Activated CD4-positive, alpha-beta T cell treated with anti-CD3 and anti-CD28 coated beads, Interleukin-2, Interleukin-6, amounts not matched to agents 100 ng/mL and 50 ng/mL, durations not matched to agents 16 hours and 8 hours (primary cell): Measurements from ENCODE around the gene MC1R.
"Not testable (repeated sequence)": the region's sequence is repeated elsewhere in the genome, so short reads cannot be mapped to it uniquely, and the experiment has no call there.

Experiments used
- DNase-seq: peaks from one replicate; pipeline ENCODE4 v3.0.0-alpha.2; 2020

Gene MC1R

GRCh38 chr16:89914642-89915285, 3.9 kb upstream of the MC1R start:
- DNase-seq, result not testable (repeated sequence)

DNA sequence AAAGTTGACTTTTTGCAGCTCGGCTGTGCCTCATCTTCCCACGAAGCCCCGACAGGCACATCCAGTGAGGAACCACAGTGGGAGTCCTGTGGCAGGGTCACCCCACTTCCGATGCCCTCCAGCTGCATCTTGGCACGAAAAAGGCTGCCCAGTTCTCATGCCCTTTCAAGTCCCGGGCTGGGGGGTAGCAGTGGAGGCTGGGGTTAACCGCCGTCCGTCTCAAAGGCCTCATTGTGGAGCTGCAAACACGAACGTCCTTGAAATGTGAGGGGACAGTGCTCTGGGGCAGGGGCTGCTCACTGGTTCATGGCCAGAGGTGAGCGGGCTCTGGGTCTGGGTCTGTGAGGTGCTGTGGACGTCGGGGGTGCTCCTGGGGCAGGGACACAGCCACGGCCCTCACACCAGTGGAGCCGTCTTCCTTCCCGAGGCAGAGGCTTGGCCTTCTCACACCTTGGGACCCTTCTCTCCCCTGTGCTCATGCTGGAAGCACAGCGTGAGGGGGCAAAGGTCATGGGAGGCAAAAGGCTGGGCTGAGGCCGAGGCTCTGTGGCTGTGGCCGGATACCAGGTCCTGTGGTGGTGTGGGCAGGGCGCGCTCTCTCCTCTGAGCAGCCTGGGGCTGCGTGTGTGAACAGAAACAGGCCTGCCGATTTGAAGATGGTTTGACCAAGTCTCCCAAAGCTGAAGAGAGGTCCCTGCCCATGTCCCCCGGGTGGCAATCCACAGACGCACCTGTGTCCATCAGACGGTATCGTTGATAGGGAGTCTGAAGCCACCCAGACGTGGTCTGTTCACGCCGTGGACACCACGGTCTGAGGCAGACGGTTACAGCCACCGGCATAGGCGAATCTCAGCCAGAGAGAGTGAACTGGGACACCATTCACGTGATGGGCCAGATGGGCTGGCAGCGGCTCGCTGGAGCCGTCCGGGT, 3.1 kb upstream of the MC1R start:
- DNase-seq, result no peak

GRCh38 chr16:89917773-89918452, 749 bp upstream of the MC1R start:
- peak; percentile 94 for DNase-seq

DNA sequence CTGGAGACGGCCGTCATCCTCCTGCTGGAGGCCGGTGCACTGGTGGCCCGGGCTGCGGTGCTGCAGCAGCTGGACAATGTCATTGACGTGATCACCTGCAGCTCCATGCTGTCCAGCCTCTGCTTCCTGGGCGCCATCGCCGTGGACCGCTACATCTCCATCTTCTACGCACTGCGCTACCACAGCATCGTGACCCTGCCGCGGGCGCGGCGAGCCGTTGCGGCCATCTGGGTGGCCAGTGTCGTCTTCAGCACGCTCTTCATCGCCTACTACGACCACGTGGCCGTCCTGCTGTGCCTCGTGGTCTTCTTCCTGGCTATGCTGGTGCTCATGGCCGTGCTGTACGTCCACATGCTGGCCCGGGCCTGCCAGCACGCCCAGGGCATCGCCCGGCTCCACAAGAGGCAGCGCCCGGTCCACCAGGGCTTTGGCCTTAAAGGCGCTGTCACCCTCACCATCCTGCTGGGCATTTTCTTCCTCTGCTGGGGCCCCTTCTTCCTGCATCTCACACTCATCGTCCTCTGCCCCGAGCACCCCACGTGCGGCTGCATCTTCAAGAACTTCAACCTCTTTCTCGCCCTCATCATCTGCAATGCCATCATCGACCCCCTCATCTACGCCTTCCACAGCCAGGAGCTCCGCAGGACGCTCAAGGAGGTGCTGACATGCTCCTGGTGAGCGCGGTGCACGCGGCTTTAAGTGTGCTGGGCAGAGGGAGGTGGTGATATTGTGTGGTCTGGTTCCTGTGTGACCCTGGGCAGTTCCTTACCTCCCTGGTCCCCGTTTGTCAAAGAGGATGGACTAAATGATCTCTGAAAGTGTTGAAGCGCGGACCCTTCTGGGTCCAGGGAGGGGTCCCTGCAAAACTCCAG, 1.1 kb downstream of the MC1R start:
- DNase-seq, result no peak

DNA sequence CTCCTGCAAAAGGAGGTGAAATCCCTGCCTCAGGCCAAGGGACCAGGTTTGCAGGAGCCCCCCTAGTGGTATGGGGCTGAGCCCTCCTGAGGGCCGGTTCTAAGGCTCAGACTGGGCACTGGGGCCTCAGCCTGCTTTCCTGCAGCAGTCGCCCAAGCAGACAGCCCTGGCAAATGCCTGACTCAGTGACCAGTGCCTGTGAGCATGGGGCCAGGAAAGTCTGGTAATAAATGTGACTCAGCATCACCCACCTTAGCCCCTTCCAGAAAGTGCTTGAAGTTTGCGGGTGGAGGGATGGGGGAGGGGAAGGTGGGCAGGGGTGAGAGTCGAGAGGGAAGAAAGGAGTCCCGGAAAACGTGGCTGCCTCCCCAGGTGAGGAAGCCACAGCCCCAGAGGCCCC, 2.1 kb downstream of the MC1R start:
- DNase-seq, result peak; percentile 25

- DNase-seq, result peak; percentile 28
These were observed 2.6 kb downstream of the MC1R start for GRCh38 chr16:89921131-89921701.

DNA sequence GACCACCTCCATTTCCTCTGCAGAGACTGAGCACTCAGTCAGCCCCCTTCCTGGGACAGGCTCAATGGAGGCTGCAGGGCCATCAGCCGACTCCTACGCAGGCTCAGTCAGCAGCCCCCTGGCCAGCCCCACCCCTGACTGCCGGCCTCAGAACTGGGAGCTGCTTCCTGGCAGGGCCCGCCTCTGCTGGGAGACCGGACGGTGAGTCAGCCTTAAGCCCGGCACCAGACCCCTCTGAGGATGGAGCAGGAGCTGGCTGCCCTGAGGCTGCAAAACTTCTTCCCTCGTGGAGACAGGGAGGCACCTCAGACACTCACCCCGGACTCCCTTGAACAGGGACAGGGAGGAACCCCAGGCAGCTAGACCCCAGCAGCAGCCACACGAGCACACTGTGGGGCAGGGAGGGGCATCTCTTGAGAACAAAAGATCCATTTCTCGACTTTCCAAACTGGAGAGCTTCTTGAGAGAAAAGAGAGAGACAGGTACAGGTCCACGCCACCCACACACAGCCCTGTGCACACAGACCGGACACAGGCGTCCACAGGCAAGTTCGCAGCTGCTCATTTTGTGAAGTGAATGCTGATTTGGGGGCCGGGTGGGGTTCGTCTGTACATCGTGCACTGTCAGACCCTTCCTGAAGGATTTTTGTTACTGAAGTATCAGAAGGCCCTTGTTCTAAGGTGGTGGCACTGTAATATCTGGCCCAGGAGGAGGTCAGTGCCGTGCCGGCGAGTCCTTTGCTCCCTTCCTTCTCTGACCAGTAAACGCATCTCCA, 3.2 kb downstream of the MC1R start:
- peak; percentile 84 for DNase-seq

GRCh38 chr16:89922477-89922883, 3.8 kb downstream of the MC1R start:
- DNase-seq, result peak; percentile 75

DNA sequence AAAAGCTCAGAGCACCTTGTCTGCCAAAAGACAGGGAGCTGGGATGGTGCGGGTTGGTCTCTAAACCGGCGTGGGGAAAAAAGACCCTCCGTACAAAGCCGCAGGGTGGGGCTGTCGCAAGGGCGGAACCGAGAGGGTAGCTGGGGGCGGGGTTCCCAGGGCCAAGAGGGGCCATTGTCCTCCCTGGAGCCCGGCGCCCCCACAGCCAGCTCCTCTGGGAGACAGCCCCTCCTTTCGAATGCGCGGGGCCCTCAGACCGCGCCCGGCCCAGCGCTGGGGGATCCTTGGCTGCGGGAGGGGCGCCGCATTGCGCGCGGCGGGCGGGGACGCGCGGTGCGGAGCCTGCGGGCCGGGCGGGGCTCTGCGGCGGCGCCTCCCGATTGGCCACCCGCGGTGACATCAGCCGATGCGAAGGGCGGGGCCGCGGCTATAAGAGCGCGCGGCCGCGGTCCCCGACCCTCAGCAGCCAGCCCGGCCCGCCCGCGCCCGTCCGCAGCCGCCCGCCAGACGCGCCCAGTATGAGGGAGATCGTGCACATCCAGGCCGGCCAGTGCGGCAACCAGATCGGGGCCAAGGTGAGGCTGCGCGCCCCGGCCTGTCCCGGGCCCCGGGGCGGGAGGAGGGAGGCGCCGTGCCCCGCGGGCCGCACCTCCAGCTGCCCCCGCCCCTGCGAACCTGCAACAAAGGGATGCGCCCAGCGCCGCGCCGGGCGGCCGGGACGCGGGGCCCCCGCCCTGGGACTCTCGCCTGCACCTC, 4.4 kb downstream of the MC1R start, which contains the start of gene TUBB3:
TSS of gene TUBB3 (plus strand) at position 459 of the 756 bp plus-strand sequence. CDS start at position 519, 60 bp downstream.
- peak; percentile 81 for DNase-seq

DNA sequence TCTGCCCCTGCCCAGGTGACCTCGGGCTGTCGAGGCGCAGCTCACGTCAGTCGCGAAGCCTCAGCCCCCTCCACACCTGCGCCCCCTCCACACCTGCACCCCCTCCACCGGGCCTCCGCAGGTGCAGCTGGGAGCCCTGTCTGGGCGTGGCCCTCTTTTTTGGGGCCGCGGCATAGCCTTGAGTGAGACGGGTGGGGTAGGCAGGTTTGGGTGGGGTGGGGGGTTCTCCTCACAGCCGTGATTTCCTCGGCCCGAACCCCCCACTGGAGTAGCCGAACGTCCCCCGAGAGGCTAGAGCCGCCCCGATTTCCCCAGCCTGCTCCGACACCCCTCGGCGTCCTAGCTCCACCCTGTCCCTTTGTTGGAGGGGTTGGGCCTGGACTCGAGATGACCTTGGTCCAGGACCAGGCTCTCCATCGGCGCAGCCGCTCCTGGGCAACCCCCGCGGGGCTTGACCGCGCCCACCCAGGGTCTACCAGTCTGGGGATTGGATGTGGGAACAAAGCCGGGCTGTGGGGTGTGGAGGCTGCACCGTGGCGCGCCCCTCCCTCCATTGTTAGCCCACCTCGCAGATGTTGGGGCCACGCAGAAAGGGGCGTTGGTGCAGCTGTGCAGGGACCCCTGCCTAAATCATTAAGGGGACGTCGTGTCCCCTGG, 5.1 kb downstream of the MC1R start:
- no peak for DNase-seq

- DNase-seq, result peak; percentile 58
These were observed 5.7 kb downstream of the MC1R start for GRCh38 chr16:89924297-89924924.

DNA sequence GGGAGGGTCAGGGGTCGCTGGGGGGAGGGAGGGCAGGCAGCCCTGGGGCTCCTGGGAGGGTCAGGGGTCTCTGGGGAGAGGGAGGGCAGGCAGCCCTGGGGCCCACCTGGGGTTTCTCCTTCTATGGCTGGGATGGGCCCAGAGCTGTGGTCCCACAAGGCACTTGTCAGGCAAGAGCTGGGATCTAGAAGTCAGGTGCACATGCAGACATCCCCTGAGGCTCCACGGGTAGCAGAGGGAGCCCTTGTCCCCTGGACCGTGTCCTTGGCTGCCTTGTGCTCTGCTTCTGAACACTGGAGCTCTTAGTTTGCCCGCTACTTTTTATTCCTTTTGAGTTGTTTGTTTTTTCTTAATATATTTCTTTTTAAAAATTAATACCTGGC, 6.3 kb downstream of the MC1R start:
- no peak for DNase-seq

DNA sequence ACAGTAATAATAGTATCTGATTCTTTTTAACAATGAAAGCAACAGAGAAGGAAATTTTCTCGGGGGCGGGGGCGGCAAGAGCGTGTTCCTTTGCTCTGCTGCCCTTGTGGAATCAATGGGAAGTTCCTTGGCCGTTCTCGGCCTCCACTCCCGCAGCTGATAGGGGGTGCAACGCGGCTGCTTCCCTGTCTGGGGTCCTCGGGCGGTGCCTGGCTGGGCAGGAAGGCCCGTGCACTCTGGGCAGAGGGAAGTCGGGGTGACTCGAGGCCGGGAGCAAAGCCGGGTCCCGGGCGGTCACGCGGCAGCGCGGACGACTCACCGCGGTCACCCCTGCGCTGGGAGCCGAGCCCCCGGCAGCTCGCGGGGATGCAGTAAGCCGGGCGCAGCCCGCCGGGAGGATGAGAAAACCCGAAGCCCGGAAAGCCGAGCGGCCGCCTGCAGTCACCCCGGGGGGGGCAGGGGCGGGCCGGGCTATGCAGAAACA, 7.0 kb downstream of the MC1R start:
- no peak for DNase-seq

GRCh38 chr16:89931305-89931896, 12.7 kb downstream of the MC1R start:
- DNase-seq, result no peak

DNA sequence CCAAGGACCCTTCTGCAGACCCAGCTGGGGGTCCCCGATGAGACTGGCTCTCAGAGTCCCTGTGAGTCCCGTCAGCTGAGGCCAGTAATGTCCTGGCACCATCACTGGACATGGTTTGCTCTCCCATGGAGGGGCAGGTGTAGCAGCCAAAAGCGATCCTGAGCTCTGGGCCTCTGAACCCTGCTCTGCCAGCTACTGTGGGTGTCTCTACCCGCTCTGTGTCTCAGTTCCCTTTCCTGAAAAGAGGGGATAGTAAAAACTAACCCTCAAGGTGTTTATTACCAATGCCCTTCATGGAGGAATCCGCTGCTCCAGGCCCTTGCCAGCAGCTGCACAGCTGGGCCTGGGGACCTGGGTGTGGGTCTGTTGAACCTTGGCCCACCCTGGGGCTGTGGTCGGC, 13.3 kb downstream of the MC1R start:
- no peak for DNase-seq

GRCh38 chr16:89934019-89934418, 15.4 kb downstream of the MC1R start:
- not testable (repeated sequence) for DNase-seq

DNA sequence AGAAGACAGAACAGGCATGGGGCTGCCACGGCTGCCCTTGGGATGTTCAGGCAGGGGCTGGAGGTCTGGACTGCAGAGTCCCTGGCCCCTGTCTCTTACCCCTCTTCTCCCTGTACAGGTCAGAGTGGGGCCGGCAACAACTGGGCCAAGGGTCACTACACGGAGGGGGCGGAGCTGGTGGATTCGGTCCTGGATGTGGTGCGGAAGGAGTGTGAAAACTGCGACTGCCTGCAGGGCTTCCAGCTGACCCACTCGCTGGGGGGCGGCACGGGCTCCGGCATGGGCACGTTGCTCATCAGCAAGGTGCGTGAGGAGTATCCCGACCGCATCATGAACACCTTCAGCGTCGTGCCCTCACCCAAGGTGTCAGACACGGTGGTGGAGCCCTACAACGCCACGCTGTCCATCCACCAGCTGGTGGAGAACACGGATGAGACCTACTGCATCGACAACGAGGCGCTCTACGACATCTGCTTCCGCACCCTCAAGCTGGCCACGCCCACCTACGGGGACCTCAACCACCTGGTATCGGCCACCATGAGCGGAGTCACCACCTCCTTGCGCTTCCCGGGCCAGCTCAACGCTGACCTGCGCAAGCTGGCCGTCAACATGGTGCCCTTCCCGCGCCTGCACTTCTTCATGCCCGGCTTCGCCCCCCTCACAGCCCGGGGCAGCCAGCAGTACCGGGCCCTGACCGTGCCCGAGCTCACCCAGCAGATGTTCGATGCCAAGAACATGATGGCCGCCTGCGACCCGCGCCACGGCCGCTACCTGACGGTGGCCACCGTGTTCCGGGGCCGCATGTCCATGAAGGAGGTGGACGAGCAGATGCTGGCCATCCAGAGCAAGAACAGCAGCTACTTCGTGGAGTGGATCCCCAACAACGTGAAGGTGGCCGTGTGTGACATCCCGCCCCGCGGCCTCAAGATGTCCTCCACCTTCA, 16.2 kb downstream of the MC1R start:
- DNase-seq, result no peak

GRCh38 chr16:89935620-89936019, 17.0 kb downstream of the MC1R start:
- not testable (repeated sequence) for DNase-seq
